H9 (cell line): ENCODE data around the gene TSPAN18. TPM values are rescaled to one million over a fixed set of nuclear protein-coding genes. Genes with fewer than 3 reads are reported as not detected.

Source experiments
- DNase-seq: peaks from one replicate; pipeline ENCODE4 v3.0.0-alpha.2; 2017
- H2AFZ ChIP-seq: one replicate; pipeline ENCODE4 v1.6.1; 2013; ENCODE audit warnings: mild to moderate bottlenecking, low read length, control low read depth, moderate library complexity
- H2AK5ac ChIP-seq: 2 replicates; pipeline ENCODE4 v1.6.1; 2013; ENCODE audit warnings: low read length, control low read depth, mixed read lengths; ENCODE audit not compliant: insufficient read length
- H2BK120ac ChIP-seq: one replicate; pipeline ENCODE4 v1.6.1; 2013; ENCODE audit warnings: low read depth, mild to moderate bottlenecking, low read length, control low read depth, inconsistent platforms; ENCODE audit not compliant: poor library complexity, severe bottlenecking
- H2BK12ac ChIP-seq: 2 replicates; pipeline ENCODE4 v1.6.1; 2013; ENCODE audit warnings: low read length, control low read depth, mixed read lengths, low read depth; ENCODE audit not compliant: insufficient read length
- H2BK15ac ChIP-seq: 2 replicates; pipeline ENCODE4 v1.6.1; 2013; ENCODE audit warnings: low read depth, low read length, control low read depth
- H2BK20ac ChIP-seq: one replicate; pipeline ENCODE4 v1.6.1; 2013; ENCODE audit warnings: low read depth, mild to moderate bottlenecking, low read length, control low read depth, inconsistent platforms; ENCODE audit not compliant: poor library complexity, severe bottlenecking
- H2BK5ac ChIP-seq: 2 replicates; pipeline ENCODE4 v1.6.1; 2013; ENCODE audit warnings: low read length, control low read depth, mixed read lengths; ENCODE audit not compliant: insufficient read length
- H3K14ac ChIP-seq: 2 replicates; pipeline ENCODE4 v1.6.1; 2013; ENCODE audit warnings: low read length, control low read depth; ENCODE audit not compliant: insufficient read depth
- H3K18ac ChIP-seq: 2 replicates; pipeline ENCODE4 v1.6.1; 2013; ENCODE audit warnings: low read depth, mild to moderate bottlenecking, mixed read lengths, low read length, control low read depth; ENCODE audit not compliant: insufficient read length
- H3K23ac ChIP-seq: 2 replicates; pipeline ENCODE4 v1.6.1; 2013; ENCODE audit warnings: low read length, control low read depth, mixed read lengths, low read depth; ENCODE audit not compliant: insufficient read length
- H3K23me2 ChIP-seq: 2 replicates; pipeline ENCODE4 v1.6.1; 2013; ENCODE audit warnings: low read depth, mild to moderate bottlenecking, mixed read lengths, low read length, control low read depth; ENCODE audit not compliant: insufficient read length, poor library complexity, severe bottlenecking
- H3K27ac ChIP-seq: 2 replicates; pipeline ENCODE4 v1.5.1; 2013; ENCODE audit warnings: low read length, control low read depth, mixed read lengths, low read depth; ENCODE audit not compliant: insufficient read length
- H3K27me3 ChIP-seq: 2 replicates; pipeline ENCODE4 v1.6.1; 2013; ENCODE audit warnings: low read length, control low read depth, inconsistent platforms; ENCODE audit not compliant: insufficient read depth
- H3K4ac ChIP-seq: 2 replicates; pipeline ENCODE4 v1.6.1; 2013; ENCODE audit warnings: low read depth, mild to moderate bottlenecking, control low read depth, inconsistent platforms, low read length, moderate library complexity
- H3K4me1 ChIP-seq: 2 replicates; pipeline ENCODE4 v1.6.1; 2013; ENCODE audit warnings: low read length, control low read depth, inconsistent platforms; ENCODE audit not compliant: insufficient read depth
- H3K4me2 ChIP-seq: 2 replicates; pipeline ENCODE4 v1.6.1; 2013; ENCODE audit warnings: low read length, control low read depth, mixed read lengths; ENCODE audit not compliant: insufficient read length, insufficient read depth
- H3K56ac ChIP-seq: 2 replicates; pipeline ENCODE4 v1.6.1; 2013; ENCODE audit warnings: low read depth, mild to moderate bottlenecking, mixed read lengths, low read length, control low read depth; ENCODE audit not compliant: insufficient read length
- H3K79me1 ChIP-seq: 2 replicates; pipeline ENCODE4 v1.6.1; 2013; ENCODE audit warnings: low read depth, mild to moderate bottlenecking, moderate library complexity, low read length, control low read depth, inconsistent platforms; ENCODE audit not compliant: insufficient read depth, poor library complexity, severe bottlenecking
- H3K79me2 ChIP-seq: 2 replicates; pipeline ENCODE4 v1.6.1; 2013; ENCODE audit warnings: low read length, control low read depth, inconsistent platforms; ENCODE audit not compliant: insufficient read depth
- H3K9ac ChIP-seq: 2 replicates; pipeline ENCODE4 v1.6.1; 2013; ENCODE audit warnings: low read length, control low read depth, mixed read lengths; ENCODE audit not compliant: insufficient read length; ENCODE audit errors: extremely low read depth
- H3K9me3 ChIP-seq: one replicate; pipeline ENCODE4 v1.6.1; 2013; ENCODE audit warnings: low read depth, low read length, inconsistent platforms; ENCODE audit not compliant: control insufficient read depth
- H3T11ph ChIP-seq: one replicate; pipeline ENCODE4 v1.6.1; 2013; ENCODE audit warnings: mild to moderate bottlenecking, low read length, control low read depth, inconsistent platforms
- H4K20me1 ChIP-seq: one replicate; pipeline ENCODE4 v1.6.1; 2013; ENCODE audit not compliant: control insufficient read depth, insufficient read length, insufficient read depth
- H4K5ac ChIP-seq: 2 replicates; pipeline ENCODE4 v1.6.1; 2013; ENCODE audit warnings: low read depth, mild to moderate bottlenecking, mixed read lengths, low read length, control low read depth; ENCODE audit not compliant: insufficient read length
- H4K8ac ChIP-seq: replicated peaks from 2 replicates; pipeline ENCODE4 v1.6.1; 2013; ENCODE audit warnings: low read length, control low read depth, mixed read lengths, low read depth; ENCODE audit not compliant: insufficient read length
- H4K91ac ChIP-seq: 2 replicates; pipeline ENCODE4 v1.6.1; 2013; ENCODE audit warnings: low read depth, mild to moderate bottlenecking, moderate library complexity, mixed read lengths, low read length, control low read depth; ENCODE audit not compliant: insufficient read length
- H3K27ac Mint-ChIP-seq, 3 experiments: 2 replicates in 2 of 3; 3 replicates in 1 of 3; pipeline ENCODE4 v1.8.0; 2020 to 2021; ENCODE audit warnings: mixed read lengths in 3 of 3, mild to moderate bottlenecking in 1 of 3, moderate library complexity in 1 of 3
- H3K27me3 Mint-ChIP-seq: 2 replicates; pipeline ENCODE4 v1.8.0; 2021; ENCODE audit warnings: low read depth, mild to moderate bottlenecking, moderate library complexity, mixed read lengths
- H3K36me3 Mint-ChIP-seq, 3 experiments: 2 replicates in 2 of 3; 3 replicates in 1 of 3; pipeline ENCODE4 v1.8.0; 2020 to 2021; ENCODE audit warnings: low read depth in 3 of 3, mixed read lengths in 3 of 3; ENCODE audit not compliant: insufficient read depth in 1 of 3
- H3K4me1 Mint-ChIP-seq, 2 experiments: 2 replicates each; pipeline ENCODE4 v1.8.0; 2020; ENCODE audit warnings: mixed read lengths in 2 of 2
- H3K4me3 Mint-ChIP-seq, 2 experiments: 2 replicates in 1 of 2; 3 replicates in 1 of 2; pipeline ENCODE4 v1.8.0; 2020 to 2021; ENCODE audit warnings: mild to moderate bottlenecking in 2 of 2, mixed read lengths in 2 of 2, moderate library complexity in 1 of 2
- H3K9me3 Mint-ChIP-seq, 2 experiments: 2 replicates in 1 of 2; 3 replicates in 1 of 2; pipeline ENCODE4 v1.8.0; 2020; ENCODE audit warnings: mild to moderate bottlenecking in 2 of 2, mixed read lengths in 2 of 2, moderate library complexity in 1 of 2
- WGBS: extraction: QIAGEN DNeasy Blood & Tissue Kit; methylation state at CpG from one replicate; pipeline ENCODE4 v1.1.7; 2013; ENCODE audit warnings: missing lambda C conversion rate, low lambda C conversion rate, mixed read lengths; ENCODE audit not compliant: insufficient read length; ENCODE audit errors: extremely low coverage; 5-methylcytosine and 5-hydroxymethylcytosine counted together
- total RNA-seq: library from RNA; stranded (reverse); gene quantifications from 2 replicates; pipeline ENCODE4 v1.2.1, GENCODE V29; 2021
- TF ChIP-seq, protein P1 (sequence below): fragments of 200-600 bp; sonication (generic); conservative IDR thresholded peaks from 3 replicates; pipeline ENCODE4 v1.8.0; 2021; ENCODE audit warnings: antibody characterized with exemption, mild to moderate bottlenecking

The TSPAN18 gene
- total RNA-seq, 1 experiment from 2014 or later: 25.3 TPM

- H3K9ac ChIP-seq: no peak overlapping the region
- no peaks in the 10 kb centered on the region for H3K9me3 Mint-ChIP-seq
- no peak for DNase-seq
- WGBS: no CpG with 5 or more reads among the region's 3 CpGs
- H3K27ac Mint-ChIP-seq: no peak overlapping the region
- no peak overlapping the region for H2BK120ac ChIP-seq
- no peak overlapping the region for H3K4me3 Mint-ChIP-seq
- H3K4me1 ChIP-seq: peaks cover 4% of the 10 kb centered on the region; the same call in 1 of the 2 replicates
- H2BK12ac ChIP-seq: no peak overlapping the region
- H3K23me2 ChIP-seq: no peaks in the 10 kb centered on the region
- H4K20me1 ChIP-seq: no peaks in the 10 kb centered on the region
- no peak overlapping the region for H3K56ac ChIP-seq
- no peaks in the 10 kb centered on the region for H3K79me2 ChIP-seq
- H4K91ac ChIP-seq: no peak overlapping the region
- H3K4ac ChIP-seq: no peak overlapping the region
- H3K4me2 ChIP-seq: no peak overlapping the region
- peaks cover 2% of the 10 kb centered on the region; the same call in 1 of the 2 replicates for H3K27me3 ChIP-seq
- H3K18ac ChIP-seq: no peak overlapping the region
- H3K27me3 Mint-ChIP-seq: peaks cover 4% of the 10 kb centered on the region
- H2BK15ac ChIP-seq: no peak overlapping the region
- no peak overlapping the region for H3K27ac ChIP-seq
- no peak overlapping the region for H2BK20ac ChIP-seq
- no peaks in the 10 kb centered on the region for H3K9me3 ChIP-seq
- H3K23ac ChIP-seq: no peak overlapping the region
- no peak overlapping the region for H4K5ac ChIP-seq
- no peak overlapping the region for H4K8ac ChIP-seq
- H3K36me3 Mint-ChIP-seq: no peaks in the 10 kb centered on the region
- H2AK5ac ChIP-seq: no peak overlapping the region
- H2BK5ac ChIP-seq: no peak overlapping the region
- TF ChIP-seq, protein P1, sequence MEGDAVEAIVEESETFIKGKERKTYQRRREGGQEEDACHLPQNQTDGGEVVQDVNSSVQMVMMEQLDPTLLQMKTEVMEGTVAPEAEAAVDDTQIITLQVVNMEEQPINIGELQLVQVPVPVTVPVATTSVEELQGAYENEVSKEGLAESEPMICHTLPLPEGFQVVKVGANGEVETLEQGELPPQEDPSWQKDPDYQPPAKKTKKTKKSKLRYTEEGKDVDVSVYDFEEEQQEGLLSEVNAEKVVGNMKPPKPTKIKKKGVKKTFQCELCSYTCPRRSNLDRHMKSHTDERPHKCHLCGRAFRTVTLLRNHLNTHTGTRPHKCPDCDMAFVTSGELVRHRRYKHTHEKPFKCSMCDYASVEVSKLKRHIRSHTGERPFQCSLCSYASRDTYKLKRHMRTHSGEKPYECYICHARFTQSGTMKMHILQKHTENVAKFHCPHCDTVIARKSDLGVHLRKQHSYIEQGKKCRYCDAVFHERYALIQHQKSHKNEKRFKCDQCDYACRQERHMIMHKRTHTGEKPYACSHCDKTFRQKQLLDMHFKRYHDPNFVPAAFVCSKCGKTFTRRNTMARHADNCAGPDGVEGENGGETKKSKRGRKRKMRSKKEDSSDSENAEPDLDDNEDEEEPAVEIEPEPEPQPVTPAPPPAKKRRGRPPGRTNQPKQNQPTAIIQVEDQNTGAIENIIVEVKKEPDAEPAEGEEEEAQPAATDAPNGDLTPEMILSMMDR: no peak
- no peak overlapping the region for H3T11ph ChIP-seq
- H2AFZ ChIP-seq: no peak overlapping the region
- H3K14ac ChIP-seq: no peak overlapping the region
- no peaks in the 10 kb centered on the region for H3K79me1 ChIP-seq
- H3K4me1 Mint-ChIP-seq: peaks cover 47 to 50% of the 10 kb centered on the region in 2 experiments
These were observed 241.7 kb downstream of the TSPAN18 start for GRCh38 chr11:44968510-44968909.
